ENCODE measurements around the gene CDC42SE2. TPM values are rescaled to one million over a fixed set of nuclear protein-coding genes. Genes with fewer than 3 reads are reported as not detected.

The CDC42SE2 gene
- total RNA-seq, 1 donor from 2014 or later, result 11.6 TPM

DNA sequence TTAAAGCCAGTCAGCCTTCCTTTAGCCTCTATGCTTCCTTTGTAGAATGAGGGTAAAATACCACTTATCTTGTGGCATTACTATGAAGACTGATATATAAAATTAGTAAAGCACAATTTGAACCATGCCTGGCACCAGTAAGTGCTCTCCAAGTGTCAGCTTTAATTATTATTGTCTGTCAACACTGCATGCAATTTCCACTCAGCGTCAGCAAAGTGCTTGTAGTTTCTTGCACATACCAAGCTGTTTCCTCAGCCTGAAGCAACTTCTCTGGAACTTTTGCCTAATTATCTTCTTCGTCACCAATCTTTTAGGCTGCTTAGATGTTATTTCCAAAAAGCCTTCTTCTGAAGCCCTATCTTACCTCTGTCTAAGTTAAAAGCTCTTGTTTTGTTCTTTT is 177.3 kb downstream of the CDC42SE2 start:
- ATAC-seq (no peak), DNase-seq (ENCODE audit: missing footprints) (no peak)
- intact Hi-C loops (cut with DNase I), result no loop called here

Other genes with a start within 250 kb of the CDC42SE2 start
- 200 TPM for gene HINT1, start 98.8 kb upstream of the CDC42SE2 start, total RNA-seq
- 26.9 TPM for gene LYRM7, start 93.1 kb upstream of the CDC42SE2 start, total RNA-seq